HG02938 (cell line): ENCODE measurements around the gene TUBB2A.
"Not testable (repeated sequence)": the region's sequence is repeated elsewhere in the genome, so short reads cannot be mapped to it uniquely, and the experiment has no call there.

Experiments used
- ATAC-seq: cut with Tn5 transposase; IDR thresholded peaks from one replicate; pipeline ENCODE4 v1.9.1; 2021; ENCODE audit warnings: mild to moderate bottlenecking, moderate library complexity; ENCODE audit not compliant: unreplicated experiment

The TUBB2A gene

DNA sequence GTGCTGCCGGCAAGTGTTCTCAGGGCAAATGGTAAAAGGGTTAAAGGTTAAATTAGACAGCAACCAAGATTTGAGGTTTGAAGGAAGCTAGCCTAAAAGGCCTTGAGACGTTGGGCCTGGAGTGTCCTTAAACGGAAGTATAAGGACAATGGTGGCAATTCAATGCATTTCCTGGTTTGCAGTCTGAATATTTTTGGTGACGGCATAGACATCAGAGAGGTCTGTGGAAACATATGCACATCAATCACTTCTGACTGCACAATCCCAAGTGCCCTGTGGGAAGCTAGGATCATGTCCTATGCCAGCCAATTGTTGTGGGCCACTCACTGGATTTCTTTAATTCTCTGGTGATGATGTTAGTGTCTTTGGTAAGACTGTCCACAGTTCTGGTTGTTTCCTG is 25.7 kb upstream of the TUBB2A start:
- no peak for ATAC-seq

DNA sequence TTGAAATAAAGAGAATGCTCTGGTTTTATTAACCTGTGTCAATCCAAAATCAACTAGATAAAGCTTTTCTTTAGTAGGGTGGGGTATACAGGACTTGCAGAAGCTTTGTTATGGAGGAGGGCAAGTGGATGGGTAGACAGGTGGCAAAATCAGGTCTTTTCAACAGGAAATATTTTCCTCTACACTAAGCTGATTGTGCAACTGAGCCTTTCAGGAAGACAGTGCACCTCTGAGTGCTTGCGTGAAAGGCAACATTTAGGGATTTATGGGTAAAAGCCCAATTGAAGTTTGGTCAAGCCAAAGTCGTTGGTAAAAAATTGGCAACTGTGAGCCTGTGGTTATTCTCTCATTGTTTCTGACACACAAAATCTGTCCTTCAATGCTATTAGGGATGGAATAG is 23.8 kb upstream of the TUBB2A start:
- no peak for ATAC-seq

DNA sequence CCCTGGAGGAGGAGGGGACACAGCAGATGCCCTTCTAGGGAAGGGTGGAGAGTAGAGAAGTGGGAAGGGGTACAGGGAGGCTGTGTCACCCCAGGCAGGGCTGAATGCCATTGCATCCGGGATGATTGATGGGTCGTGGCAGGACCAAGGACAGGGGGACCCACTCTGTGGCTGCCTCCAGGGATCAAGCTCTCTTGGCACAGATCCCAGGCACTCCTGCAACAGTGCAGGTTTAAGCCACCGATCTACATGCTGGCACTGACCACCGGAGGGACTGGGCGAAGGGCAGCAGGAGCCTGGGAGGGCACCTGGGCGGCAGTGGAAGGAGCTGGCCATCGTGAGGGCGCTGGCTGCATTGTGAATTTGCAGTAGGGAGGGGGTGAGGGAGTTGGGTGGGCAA is 22.6 kb upstream of the TUBB2A start:
- ATAC-seq, result not testable (repeated sequence)

DNA sequence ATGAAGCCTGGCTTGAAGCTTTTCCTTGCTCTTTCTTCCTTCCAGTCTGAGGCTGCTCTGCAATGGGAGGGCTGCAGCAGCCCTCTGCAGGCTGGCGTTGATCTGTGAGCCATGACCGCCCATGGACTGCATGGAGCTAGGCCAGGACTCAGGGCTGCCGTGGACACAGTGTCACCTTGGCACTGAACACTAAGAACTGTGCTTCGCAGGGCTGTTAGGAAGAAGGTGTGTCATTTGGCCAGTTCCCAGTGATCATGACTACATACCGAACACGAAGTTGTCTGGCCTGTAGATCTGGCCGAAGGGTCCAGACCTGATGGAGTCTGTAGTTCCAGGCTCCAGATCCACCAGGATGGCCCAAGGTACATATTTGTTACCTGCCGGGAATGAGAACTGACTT is 21.3 kb upstream of the TUBB2A start:
- ATAC-seq, result not testable (repeated sequence)

DNA sequence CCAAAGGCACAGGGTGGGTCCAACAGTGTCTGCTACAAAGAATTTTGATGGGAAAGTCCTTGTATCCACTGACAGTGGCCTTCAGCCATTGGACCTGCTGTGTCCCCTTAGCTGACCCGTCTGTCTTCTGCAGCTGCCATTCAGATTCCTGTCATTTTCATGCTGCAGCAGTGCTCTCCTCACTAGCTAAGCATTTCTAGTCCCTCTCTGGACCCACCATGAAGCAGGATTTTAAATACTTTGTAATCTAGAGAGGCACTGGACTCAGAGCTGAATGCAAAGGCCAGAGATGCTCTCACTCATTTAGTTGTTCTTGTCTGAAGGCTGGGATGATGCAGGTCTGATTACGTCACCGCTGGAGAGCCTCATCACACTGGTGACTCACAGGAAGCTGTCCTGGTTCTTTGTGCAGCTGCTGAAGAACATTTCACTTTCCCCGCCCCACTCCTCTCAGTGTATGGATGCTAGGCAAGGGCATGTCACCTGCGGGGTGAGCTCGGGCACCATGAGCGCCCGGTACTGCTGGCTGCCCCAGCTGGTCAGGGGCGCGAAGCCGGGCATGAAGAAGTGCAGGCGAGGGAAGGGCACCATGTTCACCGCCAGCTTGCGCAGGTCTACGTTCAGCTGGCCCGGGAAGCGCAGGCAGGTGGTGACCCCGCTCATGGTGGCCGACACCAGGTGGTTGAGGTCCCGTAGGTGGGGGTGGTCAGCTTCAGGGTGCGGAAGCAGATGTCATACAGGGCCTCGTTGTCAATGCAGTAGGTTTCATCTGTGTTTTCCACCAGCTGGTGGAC is 19.4 kb upstream of the TUBB2A start:
- no peak for ATAC-seq

DNA sequence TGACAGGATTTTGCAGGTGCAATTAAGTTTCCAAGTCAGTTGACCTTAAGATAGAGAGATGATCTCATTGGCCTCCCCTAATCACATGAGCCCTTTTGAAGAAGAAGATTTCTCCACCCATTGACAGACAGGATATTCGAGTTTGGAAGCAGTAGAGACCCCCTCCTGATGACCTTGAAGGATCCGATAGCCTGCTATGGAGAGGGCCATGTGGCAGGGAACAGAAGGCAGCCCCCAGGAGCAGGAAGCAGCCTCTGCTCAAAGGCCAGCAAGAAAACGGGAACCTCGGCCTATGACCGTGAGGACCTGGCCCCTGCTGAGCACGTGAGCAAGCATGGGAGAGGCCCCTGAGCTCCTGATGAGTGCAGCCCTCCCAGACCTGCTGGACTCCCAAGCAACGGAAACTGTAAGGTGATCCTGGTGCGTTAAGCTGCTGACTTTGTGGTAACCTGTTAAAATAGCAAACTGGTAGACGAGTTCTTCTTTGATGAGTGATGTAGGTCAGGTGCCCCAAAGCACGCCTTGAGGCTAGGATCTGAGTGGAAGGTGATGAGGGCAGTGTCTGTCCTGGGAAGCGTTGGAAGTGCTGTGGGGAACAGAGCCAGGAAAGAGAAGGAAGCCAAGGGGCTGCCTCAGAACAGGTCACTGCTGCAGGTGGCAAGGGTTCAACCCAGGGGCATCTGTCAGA is 18.5 kb upstream of the TUBB2A start:
- ATAC-seq, result no peak

DNA sequence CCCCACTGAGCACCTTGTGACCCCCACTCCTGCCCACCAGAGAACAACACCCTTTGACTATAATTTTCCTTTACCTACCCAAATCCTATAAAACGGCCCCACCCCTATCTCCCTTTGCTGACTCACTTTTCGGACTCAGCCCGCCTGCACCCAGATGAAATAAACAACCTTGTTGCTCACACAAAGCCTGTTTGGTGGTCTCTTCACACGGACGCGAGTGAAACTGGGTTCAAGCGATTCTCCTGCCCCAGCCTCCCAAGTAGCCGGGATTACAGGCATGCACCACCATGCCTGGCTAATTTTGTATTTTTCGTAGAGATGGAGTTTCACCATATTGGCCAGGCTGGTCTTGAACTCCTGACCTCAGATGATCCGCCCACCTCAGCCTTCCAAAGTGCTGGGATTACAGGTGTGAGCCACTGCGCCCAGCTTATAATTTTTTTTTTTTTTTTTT is 16.3 kb upstream of the TUBB2A start:
- not testable (repeated sequence) for ATAC-seq

DNA sequence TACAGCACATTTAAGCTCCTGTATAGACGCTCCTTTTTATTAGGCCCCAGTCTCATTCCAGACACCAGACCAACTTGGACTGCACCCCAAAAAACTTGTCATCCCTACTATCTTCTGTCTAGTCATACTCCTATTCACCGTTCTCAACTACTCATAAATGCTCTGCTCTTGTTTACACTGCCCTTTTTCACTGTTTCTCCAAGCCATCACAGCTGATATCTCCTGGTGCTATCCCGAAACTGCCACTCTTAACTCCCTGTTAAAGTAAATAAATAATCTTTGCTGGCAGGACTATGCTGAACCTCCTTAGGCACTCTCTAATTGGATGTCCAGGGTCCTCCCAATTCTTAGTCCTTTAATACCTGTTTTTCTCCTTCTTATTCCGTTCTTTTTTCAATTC is 15.4 kb upstream of the TUBB2A start:
- ATAC-seq, result not testable (repeated sequence)

DNA sequence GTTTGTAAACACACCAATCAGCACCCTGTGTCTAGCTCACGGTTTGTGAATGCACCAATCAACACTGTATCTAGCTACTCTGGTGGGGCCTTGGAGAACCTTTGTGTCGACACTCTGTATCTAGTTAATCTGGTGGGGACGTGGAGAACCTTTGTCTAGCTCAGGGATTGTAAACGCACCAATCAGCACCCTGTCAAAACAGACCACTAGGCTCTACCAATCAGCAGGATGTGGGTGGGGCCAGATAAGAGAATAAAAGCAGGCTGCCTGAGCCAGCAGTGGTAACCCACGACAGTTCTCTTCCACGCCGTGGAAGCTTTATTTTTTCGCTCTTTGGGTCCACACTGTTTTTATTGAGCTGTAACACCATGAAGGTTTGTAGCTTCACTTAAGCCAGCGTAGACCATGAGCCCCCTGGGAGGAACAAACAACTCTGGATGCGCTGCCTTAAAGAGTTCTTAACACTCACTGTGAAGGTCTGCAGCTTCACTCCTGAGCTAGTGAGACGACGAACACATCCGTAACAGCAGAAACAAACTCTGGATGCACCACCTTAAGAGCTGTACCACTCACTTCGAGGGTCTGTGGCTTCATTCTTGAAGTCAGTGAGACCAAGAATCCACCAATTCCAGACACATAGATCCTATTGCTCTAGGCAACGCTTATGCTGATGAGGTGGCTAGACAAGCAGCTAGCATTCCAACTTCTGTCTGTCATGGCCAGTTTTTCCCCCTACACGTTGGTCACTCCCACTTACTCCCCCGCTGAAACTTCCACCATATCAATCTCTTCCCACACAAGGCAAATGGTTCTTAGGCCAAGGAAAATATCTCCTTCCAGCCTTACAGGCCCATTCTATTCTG is 14.2 kb upstream of the TUBB2A start:
- ATAC-seq, result not testable (repeated sequence)

DNA sequence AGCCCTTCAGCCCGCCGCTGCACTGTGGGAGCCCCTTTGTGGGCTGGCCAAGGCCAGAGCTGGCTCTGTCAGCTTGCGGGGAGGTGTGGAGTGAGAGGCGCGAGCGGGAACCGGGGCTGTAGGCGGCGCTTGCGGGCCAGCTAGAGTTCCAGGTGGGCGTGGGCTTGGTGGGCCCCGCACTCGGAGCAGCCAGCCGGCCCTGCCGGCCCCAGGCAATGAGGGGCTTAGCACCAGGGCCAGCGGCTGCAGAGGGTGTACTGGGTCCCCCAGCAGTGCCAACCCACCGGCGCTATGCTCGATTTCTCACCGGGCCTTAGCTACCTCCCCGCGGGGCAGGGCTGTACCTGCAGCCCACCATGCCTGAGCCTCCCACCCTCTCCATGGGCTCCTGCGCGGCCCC is 13.3 kb upstream of the TUBB2A start:
- not testable (repeated sequence) for ATAC-seq

DNA sequence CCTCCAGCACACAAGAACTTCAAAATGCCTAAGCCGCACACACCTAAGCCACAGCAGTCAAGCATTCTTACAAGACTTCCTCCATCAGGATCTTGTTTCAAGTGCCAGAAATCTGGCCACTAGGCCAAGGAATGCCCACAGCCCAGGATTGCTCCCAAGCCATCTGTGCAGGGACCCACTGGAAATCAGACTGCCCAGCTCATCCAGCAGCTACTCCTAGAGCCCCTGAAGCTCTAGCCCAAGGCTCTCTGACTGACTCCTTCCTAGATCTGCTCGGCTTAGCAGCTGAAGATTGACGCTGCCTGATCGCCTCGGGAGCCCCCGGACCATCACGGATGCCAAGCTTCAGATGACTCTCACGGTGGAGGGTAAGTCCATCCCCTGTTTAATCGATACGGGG is 10.7 kb upstream of the TUBB2A start:
- ATAC-seq, result not testable (repeated sequence)

DNA sequence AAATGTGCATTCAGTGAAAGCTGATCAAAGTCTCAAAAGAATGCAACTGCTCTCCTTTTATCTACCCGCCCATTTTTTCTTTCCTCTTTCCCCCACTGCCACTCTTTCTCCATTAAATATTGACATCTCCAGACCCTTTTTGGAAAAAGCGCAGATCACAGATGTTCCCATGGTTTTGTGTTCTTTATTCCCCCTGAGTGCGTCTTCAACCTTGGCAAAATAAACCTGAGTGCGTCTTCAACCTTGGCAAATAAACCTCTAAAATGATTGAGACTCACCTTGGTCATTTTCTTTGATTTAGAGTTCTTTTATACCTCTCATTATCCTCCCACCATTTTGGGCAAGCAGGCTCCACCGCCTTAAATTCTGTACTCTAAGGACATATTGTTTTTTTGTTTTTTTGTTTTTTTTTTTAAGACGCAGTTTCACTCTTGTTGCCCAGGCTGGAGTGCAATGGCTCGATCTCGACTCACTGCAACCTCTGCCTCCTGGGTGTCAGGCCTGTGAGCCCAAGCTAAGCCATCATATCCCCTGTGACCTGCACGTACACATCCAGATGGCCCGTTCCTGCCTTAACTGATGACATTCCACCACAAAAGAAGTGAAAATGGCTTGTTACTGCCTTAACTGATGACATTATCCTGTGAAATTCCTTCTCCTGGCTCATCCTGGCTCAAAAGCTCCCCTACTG is 9.3 kb upstream of the TUBB2A start:
- ATAC-seq, result not testable (repeated sequence)

DNA sequence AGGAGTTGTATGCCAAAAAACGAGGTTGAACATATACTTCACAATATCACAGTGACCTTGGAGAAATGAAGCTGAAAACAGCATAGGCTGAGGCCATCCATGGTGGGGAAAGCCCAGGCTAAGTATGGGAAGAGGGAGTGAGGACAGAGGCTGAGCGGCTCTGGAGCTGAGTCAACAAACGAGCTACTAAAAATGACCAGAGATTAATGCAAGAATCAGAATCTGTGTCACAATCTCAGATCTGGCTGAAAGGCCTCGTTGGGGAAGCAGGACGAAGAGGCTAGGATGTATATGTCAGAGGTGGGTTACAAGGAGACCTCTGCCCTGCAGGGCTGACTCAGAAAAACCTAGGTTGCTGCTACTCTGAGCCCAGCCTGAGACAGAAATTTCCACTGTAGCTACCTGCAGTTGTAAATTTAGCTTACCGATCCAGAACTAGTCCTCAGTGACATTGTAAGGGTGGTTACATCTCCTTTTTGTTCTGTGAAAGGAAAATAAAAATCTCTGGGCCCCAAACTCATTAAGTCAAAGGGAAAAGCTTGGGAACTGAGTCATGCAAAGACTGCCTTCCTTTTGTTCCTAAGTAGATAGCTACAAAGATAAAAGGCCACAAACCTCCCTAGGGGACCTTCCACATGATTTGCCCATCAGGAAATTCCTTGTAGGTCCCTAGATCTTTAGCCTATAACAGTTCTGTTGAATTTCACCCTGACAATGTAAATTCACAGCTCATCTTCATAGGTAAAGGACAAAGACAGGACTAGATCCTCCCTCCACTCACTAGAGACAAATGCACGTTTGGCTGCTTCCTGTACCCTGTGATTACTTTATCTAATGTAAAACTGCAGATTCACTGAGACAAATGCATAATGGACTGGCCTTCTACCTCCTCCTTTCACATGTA is 8.5 kb upstream of the TUBB2A start:
- no peak for ATAC-seq

DNA sequence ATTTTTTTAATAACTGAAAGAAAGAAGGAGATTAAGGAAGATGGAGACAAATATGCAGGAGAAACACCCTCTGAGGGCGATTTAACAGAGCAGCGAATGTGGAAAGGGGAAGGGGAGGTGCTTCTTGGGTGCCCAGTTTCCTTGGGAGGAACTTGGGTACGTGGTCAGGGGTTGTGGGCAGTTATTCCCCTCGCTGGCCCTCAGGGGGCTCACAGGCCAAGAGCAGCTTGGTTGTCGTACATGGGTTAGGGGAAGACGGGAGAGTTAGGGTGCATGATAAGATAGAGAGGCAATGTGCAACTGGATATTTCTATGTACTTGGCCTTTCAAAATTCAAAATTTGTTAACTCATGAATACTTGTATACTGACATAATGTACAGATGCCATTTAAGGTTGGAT is 7.0 kb upstream of the TUBB2A start:
- ATAC-seq, result no peak

DNA sequence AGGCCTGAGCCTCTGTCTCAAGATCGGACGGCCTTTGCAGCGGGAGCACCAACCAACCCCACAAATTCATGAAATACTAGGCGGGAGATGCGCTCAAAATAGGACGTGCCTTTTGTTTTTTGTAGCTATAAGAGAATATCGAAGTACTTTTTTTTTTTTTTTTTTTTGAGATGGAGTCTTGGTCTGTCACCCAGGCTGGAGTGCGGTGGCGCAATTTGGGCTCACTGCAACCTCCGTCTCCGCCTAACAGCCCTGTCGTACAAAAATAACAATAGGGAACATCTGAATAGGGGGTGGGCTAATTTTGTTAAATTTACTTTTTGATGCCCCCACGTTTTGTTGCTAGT is 5.9 kb upstream of the TUBB2A start:
- ATAC-seq, result no peak

DNA sequence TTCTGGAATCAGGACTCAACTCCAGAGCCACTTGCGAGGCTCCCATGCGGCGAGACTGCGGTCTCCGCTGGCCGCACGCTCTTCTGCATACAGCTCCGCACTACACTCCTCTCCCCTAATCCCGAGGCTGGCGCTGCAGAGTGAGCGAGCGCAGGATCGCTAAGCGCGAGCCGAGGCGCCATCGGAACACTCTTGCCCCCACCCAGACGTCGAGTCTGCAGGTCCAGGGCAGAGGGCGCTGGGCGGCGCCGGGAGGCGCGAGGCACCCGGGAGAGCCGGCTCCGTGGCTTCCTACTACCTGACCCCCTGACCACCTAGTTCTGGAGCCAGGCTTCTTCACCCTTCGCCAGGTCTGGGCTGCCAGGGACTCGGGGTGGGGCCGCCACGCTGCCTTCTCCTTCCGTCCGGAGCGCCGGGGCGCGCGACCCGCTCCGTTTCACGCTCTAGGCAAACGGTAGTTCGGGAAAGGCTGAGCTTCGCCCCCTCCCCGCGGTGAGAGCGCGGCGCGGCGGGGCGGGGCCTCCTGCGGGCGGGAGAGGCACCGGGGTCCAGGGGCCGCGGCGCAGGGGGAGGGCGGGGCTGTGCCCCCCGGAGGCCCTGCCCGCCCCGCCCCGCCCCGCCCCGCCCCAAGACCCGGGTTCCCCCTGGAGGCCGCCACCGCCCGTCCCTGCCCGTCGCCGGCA is 5.4 kb upstream of the TUBB2A start:
- ATAC-seq, result peak; percentile 43

DNA sequence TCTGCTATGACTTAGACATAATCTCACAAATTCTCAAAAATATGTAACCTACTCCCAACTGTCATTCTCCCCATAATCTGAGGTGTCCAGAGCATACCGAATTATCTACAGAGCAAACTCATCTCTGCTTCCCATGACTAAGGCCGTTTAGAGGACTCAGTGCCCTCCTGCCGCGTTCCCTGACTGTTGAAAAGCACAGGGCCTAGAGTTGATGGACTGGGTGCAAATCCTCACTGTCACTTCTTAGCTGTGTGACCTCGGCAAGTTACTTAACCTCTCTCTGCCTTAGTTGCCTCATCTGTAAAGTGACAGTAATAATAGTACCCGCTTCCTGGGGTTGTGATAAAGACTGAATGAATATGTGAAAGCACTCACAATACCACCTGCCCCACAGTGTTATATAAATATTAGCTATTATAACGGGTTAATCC is 4.7 kb upstream of the TUBB2A start:
- ATAC-seq, result no peak

DNA sequence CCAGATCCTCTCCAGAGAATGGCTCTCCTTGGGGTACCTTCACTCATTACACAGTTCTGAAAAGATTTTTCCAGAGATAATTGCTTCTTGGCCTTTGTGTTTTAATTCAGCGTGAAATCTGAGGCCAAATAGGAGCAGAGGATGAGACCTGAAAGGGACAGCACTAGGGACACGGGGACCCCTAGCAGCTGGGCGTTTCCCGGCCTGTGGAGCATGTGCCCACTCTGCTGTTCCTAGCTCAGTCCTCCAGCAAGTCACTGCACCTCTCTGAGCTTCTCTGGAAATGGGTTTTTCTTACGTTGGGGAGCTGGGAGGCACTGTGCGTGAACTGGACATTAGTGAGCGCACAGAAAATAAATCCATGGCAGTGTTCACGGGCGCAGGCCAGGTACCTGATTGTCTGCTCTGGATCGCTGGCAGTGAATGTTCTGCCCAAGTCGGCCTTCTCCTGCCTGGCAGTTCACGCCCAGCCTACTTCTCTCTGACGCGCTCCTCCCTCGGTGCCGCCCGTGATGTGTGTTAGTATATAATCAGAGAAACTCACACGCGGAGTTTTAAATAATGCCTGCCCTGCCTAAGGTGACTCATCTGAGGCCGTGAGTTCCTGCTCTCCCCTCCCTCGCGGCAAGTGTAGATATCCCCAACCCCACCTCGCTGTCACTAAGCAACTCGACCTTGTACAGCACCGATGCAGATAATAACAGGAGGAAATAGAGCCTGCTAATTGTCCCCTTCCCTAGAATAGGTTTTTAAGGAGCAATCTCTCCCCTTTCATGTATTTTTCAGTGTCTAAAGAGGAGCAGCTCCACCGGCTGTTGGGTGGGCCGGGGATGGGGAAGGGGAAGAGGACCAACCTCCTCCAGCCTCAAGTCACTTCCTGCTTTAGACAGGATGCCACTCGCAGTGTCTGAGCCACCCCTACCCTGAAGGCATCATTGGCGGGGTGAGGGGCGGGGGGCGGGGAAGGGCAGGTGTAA is 2.7 kb upstream of the TUBB2A start:
- ATAC-seq, result no peak
